Nucleus accumbens (tissue), 56 donors: ENCODE measurements around the gene NGF.
"Not testable (repeated sequence)": the region's sequence is repeated elsewhere in the genome, so short reads cannot be mapped to it uniquely, and the experiment has no call there.

Source experiments
- DNase-seq, 56 donors: peaks; one replicate each; lab custom pipeline; 2025; lab: John Stamatoyannopoulos, UW

NGF gene

GRCh38 chr1:115337633-115338456 lies at the start of gene NGF:
Gene NGF, minus strand, starts transcription at chr1:115338249. Its CDS starts 51,454 bp downstream, at chr1:115286795.
- peak in 12 of 56 donors; percentile 2 to 47 (median 9) for DNase-seq

DNA sequence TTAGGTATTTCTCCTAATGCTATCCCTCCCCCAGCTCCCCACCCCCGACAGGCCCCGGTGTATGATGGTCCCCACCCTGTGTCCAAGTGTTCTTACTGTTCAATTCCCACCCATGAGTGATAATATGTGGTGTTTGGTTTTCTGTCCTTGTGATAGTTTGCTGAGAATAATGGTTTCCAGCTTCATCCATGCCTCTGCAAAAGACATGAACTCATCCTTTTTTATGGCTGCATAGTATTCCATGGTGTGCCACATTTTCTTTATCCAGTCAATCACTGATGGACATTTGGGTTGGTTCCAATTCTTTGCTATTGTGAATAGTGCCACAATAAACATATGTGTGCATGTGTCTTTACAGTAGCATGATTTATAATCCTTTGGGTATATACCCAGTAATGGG lies 45.4 kb upstream of the NGF start:
- not testable (repeated sequence) for DNase-seq

DNA sequence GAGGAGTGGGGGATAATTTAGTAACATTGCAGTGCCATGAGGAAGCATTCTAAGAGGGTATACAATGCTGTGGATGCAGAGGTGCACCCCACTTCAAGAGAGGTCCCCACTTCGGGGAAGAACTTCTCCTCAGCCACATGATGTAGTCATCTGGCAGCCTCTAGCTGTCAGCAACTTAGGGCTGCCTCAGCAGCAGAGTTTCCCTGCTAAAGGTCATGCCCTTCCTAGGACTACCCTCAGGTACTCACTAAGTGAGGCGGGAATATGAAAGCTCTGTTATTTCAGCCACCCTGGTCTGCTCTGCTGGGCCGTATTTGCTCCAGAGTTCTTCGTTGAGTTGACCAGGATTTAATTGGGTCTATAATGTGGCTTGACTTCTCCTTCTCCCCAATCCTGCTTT lies 41.9 kb upstream of the NGF start:
- DNase-seq, result no peak

DNA sequence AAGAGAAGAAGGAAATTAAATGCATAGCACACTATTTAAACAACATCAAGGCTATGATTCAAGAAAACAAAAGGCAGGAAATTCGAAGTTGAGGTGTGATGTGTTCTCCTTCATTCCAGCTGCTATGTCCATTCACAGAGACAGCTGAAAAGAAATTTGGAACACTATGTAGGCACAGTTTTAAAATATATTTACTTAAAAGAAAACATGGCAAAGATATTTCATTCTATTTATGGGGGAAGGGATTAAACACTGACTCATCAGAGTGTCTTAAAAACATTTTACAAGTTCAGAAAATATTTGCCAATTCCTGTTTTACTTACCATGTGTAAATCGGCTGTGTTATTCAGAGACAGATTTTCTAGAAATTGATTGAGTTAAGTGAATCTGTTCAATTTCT lies 39.4 kb upstream of the NGF start:
- no peak for DNase-seq

DNA sequence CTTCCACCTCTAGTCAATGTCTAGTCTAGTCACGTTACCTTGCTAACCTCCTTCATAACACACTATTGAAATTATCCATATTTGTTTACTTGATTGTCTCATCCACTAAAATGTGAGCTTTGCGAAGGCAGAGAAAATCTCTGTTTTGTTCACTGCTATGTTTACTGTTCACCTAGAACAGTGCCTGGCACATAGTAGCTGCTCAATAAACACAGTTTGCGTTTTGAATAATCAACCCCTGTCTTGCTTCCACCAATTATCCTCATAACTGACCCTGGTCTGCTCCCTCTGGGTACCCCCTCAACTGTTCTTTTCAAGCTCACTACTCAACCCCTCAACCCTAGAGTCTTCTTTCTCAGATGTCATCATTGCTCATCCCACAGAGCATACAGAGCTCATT lies 36.5 kb upstream of the NGF start:
- no peak for DNase-seq

- no peak for DNase-seq
Observed at GRCh38 chr1:115373305-115373704, 35.3 kb upstream of the NGF start.

GRCh38 chr1:115365738-115366137 lies 27.7 kb upstream of the NGF start:
- no peak for DNase-seq

DNA sequence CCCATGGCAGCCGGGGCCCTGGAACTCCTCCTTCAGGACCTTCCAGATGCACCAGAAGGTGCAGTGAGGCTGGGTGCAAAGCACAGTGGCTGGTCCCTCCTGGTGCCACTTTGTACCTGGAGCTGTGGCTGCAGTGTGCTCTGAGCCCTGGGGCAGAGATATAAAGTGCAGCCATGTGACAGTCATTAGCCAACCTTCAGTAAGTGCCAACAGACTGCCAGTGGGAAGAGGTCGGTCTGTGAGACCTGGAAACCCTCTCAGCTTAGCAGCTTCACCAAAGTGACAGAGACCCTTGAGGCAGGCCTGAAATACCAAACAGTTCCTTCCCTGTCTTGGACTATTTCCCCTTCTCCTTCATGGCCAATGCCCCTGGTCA lies 26.7 kb upstream of the NGF start:
- no peak for DNase-seq

DNA sequence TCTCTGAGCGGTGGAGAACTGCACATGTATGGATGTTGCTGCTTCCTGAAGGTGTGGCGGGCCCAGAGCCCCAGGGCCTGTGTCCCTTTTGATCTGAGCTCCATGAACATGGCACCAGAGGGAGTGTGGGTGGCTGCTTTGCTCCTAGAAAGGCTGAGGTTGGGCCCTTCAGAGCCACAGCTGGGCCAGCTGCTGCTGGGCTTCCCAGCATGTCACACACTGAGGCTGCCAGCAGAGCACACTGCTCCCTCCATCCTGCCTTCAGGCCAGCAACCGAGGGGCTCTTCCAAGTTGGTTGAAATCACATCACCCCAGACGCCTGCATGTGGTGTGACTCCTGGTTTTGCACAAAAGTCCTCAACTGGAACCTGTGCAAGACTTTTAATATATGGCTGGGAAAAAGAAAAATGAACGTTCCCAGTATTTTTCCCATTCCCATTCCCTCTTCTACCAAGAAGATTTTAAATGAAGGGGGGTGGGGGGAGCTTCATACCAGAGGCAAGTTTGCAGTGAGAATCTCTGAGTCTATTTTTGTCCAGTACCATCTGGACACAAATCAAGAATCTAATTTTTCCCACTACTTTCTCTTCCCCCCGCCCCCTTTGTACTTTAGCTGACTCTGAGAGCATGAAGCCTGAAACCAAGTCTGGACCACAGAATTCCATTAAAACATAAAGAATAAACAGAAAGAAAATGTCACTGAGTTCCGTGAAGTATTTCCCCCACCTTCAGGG lies 26.2 kb upstream of the NGF start:
- no peak for DNase-seq

- DNase-seq, result no peak
Observed at GRCh38 chr1:115363171-115363570, 25.1 kb upstream of the NGF start.

DNA sequence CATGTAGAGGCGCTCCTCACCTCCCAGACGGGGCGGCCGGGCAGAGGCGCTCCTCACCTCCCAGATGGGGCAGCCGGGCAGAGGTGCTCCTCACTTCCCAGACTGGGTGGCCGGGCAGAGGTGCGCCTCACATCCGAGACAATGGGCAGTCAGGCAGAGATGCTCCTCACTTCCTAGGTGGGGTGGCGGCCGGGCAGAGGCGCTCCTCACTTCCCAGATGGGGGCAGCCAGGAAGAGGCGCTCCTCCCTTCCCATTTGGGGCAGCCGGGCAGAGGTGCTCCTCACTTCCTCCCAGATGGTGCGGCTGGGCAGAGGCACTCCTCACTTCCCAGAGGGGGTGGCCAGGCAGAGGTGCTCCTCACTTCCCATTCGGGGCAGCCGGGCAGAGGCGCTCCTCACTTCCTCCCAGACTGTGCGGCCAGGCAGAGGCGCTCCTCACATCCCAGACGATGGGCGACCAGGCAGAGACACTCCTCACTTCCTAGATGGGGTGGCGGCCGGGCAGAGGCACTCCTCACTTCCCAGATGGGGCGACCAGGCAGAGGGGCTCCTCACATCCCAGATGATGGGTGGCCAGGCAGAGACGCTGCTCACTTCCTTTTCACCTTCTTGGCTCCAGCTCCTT lies 22.6 kb upstream of the NGF start:
- not testable (repeated sequence) for DNase-seq

DNA sequence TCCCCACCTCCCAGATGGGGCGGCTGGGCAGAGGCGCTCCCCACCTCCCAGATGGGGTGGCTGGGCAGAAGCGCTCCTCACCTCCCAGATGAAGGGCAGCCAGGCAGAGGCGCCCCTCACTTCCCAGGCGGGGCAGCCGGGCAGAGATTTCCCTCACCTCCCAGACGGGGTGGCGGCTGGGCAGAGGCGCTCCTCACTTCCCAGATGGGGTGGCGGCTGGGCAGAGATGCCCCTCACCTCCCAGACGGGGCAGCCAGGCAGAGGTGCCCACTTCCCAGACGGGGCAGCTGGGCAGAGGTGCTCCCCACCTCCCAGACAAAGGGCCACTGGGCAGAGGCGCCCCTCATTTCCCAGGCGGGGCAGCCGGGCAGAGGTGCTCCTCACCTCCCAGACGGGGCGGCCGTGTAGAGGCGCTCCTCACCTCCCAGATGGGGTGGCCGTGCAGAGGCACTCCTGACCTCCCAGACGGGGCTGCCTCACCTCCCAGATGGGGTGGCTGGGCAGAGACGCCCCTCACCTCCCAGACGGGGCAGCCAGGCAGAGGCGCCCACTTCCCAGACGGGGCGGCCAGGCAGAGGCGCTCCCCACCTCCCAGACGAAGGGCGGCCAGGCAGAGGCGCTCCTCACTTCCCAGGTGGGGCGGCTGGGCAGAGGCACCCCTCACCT lies 21.9 kb upstream of the NGF start:
- DNase-seq, result not testable (repeated sequence)

GRCh38 chr1:115356356-115356755 lies 18.3 kb upstream of the NGF start:
- no peak for DNase-seq

DNA sequence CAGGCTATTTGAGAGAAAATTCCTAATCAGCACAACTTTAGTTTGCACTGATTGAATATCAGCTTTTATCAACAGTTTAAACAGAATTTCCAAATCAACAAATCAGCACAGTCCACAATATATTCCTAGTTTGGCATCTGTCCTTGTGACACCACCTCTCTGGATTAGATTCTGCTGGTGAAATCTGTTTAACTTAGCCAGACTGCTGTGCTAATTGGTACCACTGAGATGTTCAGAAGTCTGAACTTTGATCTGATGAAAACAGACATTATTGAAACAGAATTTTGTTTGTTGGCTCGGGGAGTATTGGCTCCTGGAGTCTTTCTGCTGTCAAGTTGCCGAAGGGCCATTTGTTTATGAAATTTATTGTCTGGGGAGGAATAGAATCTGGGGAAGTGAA lies 17.0 kb upstream of the NGF start:
- no peak for DNase-seq

- DNase-seq, result no peak
Observed at GRCh38 chr1:115351143-115351542, 13.1 kb upstream of the NGF start.

DNA sequence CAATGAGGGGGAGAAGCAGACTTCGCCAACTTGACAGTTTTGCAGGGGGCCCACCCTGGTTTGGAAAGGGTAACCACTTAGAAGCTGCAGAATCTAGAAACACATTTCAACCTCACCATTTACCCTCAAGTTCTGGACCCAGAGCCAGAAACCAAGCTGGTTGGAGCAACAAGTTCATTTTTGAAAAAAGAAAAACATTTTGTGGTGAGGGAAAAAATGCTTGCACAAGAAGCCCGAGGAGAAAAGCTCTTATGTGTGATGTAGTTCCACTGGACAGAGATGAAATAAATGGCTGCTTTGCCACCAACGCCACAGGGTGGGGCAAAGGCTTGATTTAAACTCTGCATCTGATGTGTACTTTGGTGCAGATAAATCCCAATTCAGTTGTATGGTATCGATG lies 10.6 kb upstream of the NGF start:
- no peak for DNase-seq

DNA sequence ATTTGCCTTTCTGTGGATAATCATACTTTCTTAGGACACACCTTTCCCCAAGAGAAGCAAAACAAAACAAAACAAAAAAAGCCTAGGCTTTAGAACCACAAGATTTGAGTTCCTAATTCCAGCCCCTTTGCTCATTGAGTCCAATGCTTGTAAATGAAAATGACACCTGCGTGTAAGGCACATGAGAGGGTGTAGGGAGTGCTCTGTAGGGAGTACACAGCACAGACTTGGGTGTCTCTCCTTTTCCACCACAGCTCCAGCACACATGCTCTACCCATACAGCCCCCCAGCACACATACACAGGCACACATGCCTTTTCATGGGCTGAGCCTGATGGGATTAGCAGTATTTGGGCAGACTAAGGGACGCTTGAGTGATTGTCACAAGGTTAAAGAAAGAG lies 9.2 kb upstream of the NGF start:
- no peak for DNase-seq

GRCh38 chr1:115343200-115343737 lies 5.2 kb upstream of the NGF start:
- DNase-seq, result no peak

GRCh38 chr1:115341948-115342347 lies 3.9 kb upstream of the NGF start:
- no peak for DNase-seq

DNA sequence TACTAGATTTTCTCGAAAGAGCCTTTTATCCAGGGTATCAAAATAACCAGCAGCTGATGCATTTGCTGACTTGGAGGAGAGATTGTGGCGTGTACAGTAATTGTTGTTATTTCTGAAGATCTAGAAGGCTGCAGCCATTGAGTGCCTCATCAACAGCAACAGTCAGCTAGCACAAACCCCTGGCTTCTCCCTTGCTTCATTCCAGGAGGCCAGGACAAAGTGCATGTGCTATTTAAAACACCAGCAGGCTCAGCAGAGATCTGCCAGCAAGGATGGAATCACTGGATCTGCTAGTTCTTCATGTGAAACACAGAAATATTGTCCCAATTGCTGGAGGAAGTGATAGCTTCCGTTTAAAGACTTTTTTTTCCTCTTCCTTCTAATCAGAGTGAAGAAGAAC lies 2.8 kb upstream of the NGF start:
- no peak for DNase-seq

GRCh38 chr1:115338457-115338820 lies 390 bp upstream of the NGF start:
- no peak for DNase-seq
